ENCODE results near the gene PON2. TPM values are rescaled to one million over a fixed set of nuclear protein-coding genes. Genes with fewer than 3 reads are reported as not detected.

PON2 gene
- polyA plus RNA-seq, 1 donor (not counting 4 experiments of a cell fraction or from before 2014, with no cell fraction given): 98.1 TPM

DNA sequence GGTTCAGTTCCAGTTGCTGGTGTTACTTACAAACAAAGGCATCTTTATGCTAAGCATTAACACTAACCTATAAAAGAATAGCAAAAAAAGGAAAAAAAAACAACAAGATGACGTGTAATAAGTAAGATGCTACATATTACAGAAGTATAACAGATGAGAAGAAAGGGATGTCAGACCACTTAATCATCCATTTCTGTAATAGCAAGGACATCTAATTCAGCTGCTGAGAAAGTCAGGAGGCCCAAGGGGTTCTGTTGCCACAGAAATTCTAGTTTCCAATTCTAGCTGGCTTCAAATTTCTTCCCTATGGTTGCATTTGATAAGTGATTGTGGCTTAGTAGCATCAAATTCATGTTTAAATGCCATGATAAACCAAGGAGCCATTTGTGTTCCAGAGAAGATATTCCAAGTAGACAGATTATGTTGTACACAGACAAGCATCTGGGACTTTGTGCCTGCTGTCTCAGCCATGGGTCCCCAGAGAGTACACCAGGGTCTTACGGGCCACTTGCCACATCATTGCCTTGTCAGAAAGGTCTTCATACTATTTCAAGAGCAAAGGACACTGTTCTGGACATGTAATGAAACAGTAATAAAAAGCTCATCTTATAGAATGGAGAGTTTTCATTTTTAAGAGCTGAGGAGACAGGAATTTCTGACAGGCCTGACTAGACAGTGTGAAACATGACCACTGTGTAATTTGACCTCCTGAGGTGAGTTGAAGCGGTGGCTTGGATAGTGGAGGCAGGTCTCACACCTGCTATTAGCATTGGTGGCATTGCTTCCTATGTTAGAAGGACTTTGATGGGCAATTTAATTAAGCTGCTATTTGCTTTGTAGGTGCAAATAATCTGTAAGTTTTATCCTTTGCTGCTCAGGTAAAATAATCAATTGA lies 46.7 kb upstream of the PON2 start:
- Histone ChIP-seq H3K4me2 (ENCODE audit: control insufficient read depth, extremely low read depth, insufficient read depth, low read depth, low read length) (no peak overlapping the region), H3K79me2 (ENCODE audit: control insufficient read depth, insufficient read depth, low read length) (no peaks in the 10 kb centered on the region), H3K36me3 (ENCODE audit: control insufficient read depth in 2 of 2, extremely low read depth in 1 of 2, insufficient read depth in 2 of 2, low read length in 2 of 2) (no peaks in the 10 kb centered on the region), H3K27me3 (ENCODE audit: control insufficient read depth, extremely low read depth, insufficient read depth, low read length) (peaks cover 8% of the 10 kb centered on the region), H3K9me1 (ENCODE audit: control insufficient read depth, extremely low read depth, insufficient read depth, low read length) (no peaks in the 10 kb centered on the region), H3K4me1 (ENCODE audit: control insufficient read depth, extremely low read depth, insufficient read depth, low read length) (no peaks in the 10 kb centered on the region), H3K27ac (ENCODE audit: control insufficient read depth, insufficient read depth, low read length) (no peak overlapping the region), H3K9ac (ENCODE audit: control insufficient read depth, extremely low read depth, insufficient read depth, low read length) (no peak overlapping the region), H2AFZ (ENCODE audit: control insufficient read depth, low read length) (no peak overlapping the region), H3K4me3 (ENCODE audit: control insufficient read depth in 2 of 3, extremely low read depth in 1 of 3, insufficient read depth in 2 of 3, low read depth in 1 of 3, low read length in 3 of 3) (no peak overlapping the region), H3K9me3 (ENCODE audit: control insufficient read depth, low read depth, low read length) (no peaks in the 10 kb centered on the region), H4K20me1 (ENCODE audit: control insufficient read depth, extremely low read depth, insufficient read depth, low read length) (no peaks in the 10 kb centered on the region)
- no peak for TF ChIP-seq EZH2 (IDR thresholded peaks at IDR 0.05; ENCODE audit: low read length)
- no peak for TF ChIP-seq CTCF (optimal IDR thresholded peaks at IDR 0.05 in 1 of 3, IDR thresholded peaks at IDR 0.05 in 1 of 3, conservative IDR thresholded peaks at IDR 0.05 in 1 of 3; ENCODE audit: extremely low read depth in 1 of 3, insufficient read depth in 2 of 3, low read length in 3 of 3)
- DNase-seq (ENCODE audit: low read depth, low spot score) (no peak), FAIRE-seq (no peak)
- dilution Hi-C loops (cut with MboI; ENCODE audit: extremely low pct_ligation_motif_present, low sequenced_read_pairs): no loop called here

DNA sequence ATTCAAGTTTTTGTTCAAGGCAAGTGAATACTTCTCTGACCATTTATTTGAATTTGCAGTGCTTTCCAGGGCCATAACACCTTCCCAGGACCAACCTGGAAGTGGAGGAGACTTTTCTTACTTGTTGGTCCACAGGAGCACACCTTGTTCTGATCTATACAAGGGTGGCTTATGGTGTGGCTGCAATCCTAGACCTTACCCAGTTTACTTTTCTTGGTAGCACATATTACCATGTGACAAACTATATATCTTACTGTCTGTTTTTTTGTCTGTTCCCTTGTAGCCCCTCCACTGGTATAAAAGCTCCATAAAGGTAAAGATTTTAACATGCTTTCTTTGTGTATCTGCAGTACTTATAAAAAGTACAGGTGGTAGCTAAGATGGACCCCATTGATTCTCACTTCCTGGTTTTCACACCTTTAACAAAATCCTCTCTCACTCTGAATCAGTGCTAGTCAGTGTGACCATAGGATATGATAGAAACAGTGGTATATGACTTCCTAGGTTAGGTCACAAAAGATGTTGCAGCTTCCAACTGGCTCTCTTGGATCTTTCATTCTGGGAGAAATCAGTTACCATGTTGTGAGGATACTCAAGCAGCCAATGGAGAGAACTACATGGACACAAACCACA lies 45.3 kb upstream of the PON2 start:
- Histone ChIP-seq H3K27ac (ENCODE audit: control insufficient read depth, insufficient read depth, low read length) (no peak overlapping the region), H3K36me3 (ENCODE audit: control insufficient read depth in 2 of 2, extremely low read depth in 1 of 2, insufficient read depth in 2 of 2, low read length in 2 of 2) (no peaks in the 10 kb centered on the region), H3K4me1 (ENCODE audit: control insufficient read depth, extremely low read depth, insufficient read depth, low read length) (no peaks in the 10 kb centered on the region), H3K9me1 (ENCODE audit: control insufficient read depth, extremely low read depth, insufficient read depth, low read length) (no peaks in the 10 kb centered on the region), H3K9me3 (ENCODE audit: control insufficient read depth, low read depth, low read length) (no peaks in the 10 kb centered on the region), H3K4me3 (ENCODE audit: control insufficient read depth in 2 of 3, extremely low read depth in 1 of 3, insufficient read depth in 2 of 3, low read depth in 1 of 3, low read length in 3 of 3) (no peak overlapping the region), H3K4me2 (ENCODE audit: control insufficient read depth, extremely low read depth, insufficient read depth, low read depth, low read length) (no peak overlapping the region), H3K9ac (ENCODE audit: control insufficient read depth, extremely low read depth, insufficient read depth, low read length) (no peak overlapping the region), H4K20me1 (ENCODE audit: control insufficient read depth, extremely low read depth, insufficient read depth, low read length) (no peaks in the 10 kb centered on the region), H2AFZ (ENCODE audit: control insufficient read depth, low read length) (no peak overlapping the region), H3K27me3 (ENCODE audit: control insufficient read depth, extremely low read depth, insufficient read depth, low read length) (peaks cover 4% of the 10 kb centered on the region), H3K79me2 (ENCODE audit: control insufficient read depth, insufficient read depth, low read length) (no peaks in the 10 kb centered on the region)
- dilution Hi-C loops (cut with MboI; ENCODE audit: extremely low pct_ligation_motif_present, low sequenced_read_pairs): no loop called here
- no peak for TF ChIP-seq EZH2 (IDR thresholded peaks at IDR 0.05; ENCODE audit: low read length)
- TF ChIP-seq CTCF (optimal IDR thresholded peaks at IDR 0.05 in 1 of 3, IDR thresholded peaks at IDR 0.05 in 1 of 3, conservative IDR thresholded peaks at IDR 0.05 in 1 of 3; ENCODE audit: extremely low read depth in 1 of 3, insufficient read depth in 2 of 3, low read length in 3 of 3): no peak
- FAIRE-seq (no peak), DNase-seq (ENCODE audit: low read depth, low spot score) (no peak)

Measured in keratinocyte (primary cell).